Measurements from ENCODE around the gene USP15.

USP15 gene

DNA sequence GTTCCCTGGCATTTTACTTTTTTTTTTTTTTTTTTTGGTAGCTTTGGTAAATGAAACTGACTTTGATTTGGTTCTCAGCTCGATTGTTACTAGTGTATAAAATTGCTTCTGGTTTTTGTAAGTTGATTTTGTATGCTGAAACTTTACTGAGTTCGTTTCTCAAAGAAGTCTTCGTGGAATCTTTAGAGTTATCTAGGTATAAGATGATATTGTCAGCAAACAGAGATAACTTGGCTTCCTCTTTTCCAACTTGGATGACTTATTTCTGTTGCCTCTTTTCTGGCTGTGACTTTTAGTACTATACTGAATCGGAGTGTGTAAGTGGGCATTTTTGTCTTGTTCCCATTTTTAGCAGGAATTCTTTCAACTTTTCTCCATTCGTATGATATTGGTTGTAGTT, 28.1 kb downstream of the USP15 start:
- no peak for DNase-seq

DNA sequence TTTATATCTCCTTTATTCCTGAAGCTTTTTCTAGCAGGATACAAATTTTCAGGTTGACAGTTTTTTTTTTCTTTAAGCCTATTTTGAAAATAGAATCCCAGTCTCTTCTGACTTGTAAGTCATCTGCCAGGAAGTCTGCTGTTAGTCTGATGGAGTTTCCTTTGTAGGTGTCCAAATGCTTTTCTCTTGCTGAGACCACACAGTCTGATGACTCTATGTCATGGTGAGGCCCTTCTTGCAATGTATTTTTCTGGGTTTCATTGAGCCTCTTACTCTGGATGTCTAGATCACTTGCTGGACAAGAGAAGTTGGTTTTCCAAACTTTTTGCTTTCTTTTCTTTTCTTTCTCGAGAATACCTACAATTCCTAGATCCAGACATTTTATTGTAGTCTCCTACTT, 30.6 kb downstream of the USP15 start:
- no peak for DNase-seq

DNA sequence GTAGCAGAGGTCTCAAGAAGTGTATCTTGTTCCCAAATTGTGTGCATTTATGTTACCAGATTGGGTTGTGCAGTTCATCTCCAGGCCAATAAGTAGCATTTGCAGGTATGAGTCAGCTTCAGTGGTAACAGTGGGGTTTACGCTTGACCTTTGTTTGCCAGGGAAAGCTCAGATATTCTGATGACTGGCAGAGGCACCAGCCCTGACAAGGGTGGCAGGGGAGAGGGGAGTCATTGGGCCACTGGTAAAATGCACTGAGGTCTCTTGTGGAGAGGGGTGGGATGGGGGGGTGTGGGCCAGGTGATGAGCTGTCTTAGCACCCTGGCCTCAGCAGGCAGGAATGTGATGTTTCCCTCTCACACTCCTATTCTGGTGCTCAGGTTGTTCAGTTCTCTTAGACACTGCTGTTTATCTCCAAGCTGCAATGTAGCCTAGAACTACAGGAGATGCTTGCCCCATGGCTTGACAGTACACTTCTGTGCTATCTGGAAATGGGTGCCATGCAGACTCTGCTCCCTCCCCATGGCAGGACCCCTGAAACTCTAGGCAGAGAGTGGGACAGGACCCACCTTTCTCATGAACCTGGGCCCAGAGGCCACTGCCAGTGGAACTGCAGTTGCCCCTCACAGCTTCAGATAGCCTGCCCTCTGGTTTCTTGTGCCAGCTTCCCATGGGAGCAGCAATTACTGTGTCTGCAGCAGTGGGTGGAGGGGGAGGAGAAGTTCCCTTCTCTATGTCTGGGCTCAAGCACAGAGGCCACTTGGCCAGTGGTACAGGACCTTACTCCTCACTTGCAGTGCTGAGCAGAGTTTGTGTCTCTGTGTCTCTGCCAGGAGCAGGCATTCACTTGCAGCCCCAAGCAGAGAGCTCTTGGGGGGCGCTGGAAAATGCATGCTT, 31.9 kb downstream of the USP15 start:
- peak; percentile 29 for DNase-seq

DNA sequence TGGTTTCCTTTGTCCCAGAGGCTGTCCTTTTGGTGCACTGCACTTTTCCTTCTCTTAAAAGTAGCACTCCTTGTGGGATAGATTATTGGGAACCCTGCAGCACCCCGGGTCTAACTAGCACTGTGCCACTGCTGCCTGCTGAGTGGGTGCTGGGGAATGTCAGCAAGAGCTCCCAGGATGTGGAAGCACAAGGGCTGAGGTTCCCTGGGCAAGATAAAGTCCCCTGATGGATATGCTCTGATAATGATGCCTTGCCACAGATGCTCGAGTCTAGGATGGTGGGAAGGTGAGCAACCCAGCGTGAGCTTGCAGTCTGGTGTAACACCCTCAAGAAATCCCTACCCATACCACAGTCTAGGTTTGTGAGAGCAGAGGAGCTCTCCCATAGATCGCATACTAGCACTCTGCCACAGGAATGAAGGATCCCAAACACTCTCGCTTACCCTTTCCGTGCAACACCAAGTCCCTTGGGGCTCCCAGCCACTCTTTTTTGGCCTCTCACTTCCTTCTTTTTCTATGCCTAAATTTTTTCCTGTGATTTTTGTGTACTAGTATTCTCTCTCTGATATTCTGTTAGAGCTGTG, 32.6 kb downstream of the USP15 start:
- no peak for DNase-seq

DNA sequence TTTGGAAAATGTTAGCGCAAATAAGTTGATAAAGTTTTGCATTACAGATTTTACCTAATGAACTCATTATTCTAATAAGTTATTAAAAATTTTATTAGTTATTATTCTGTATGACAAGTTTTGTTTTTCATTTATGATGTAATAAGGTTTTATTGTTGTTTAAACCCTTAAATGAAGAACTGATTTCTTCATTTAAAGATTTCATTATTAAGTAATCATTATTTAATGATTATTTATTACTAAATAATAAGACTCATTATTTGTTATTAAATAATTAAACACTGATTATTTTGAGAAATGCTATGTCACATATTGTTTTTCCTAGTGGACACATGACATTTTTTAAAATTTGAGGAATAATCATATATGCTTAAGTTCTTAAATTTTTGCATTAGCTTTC, 34.2 kb downstream of the USP15 start:
- DNase-seq, result no peak

DNA sequence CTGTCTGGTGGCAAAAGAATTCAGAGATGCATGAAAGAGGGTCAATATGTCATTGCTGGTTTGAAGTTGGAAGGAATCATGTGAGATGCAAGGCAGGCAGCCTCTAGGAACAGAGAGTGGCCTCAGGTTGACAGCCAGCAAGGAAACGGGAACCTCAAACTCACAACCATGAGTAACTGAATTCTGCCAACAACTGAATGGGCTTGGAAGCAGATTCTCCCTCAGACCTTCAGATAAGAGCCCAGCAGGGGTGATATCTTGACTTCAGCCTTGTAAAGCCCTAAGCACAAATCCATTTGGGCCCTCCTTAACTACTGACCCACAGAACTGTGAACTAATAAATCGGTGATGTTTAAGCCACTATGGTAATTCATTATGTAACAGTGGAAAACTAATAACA, 35.8 kb downstream of the USP15 start:
- no peak for DNase-seq

DNA sequence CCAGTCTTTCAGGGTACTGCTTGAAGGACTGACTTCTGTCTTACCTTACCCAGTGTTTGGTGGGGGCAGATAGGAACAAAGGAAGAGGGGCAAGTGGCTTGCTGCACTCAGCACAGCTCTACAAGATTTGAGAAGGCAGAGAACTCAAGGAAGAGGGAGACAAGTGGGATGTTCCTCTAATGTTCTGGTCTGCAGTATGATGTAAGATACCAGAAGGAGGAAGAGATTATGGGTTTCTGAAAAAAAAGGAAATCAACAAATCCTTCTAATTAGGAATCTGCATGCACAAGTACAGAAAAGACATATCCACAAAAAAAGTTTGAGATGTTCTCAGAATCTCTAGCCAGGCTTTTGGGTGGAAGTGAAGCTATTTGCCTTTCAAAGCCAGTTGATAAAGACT, 37.1 kb downstream of the USP15 start:
- DNase-seq, result no peak

DNA sequence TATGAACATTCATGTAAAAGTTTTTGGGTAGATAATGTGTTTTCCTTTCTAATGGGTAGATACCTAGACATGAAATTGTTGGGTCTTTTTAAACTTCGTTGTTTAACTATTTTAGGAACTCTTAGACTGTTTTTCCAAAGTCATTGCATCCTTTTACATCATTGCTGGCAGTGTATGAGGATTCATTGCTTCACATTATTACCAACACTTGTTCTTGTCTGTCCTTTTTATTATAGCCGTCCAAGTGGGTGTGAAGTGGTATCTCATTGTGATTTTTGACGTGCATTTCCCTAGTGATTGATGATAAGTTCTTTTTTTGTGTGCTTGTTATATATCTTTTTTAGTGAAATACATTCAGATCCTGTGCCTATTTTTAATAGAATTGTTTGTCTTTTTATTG, 39.4 kb downstream of the USP15 start:
- DNase-seq, result no peak

DNA sequence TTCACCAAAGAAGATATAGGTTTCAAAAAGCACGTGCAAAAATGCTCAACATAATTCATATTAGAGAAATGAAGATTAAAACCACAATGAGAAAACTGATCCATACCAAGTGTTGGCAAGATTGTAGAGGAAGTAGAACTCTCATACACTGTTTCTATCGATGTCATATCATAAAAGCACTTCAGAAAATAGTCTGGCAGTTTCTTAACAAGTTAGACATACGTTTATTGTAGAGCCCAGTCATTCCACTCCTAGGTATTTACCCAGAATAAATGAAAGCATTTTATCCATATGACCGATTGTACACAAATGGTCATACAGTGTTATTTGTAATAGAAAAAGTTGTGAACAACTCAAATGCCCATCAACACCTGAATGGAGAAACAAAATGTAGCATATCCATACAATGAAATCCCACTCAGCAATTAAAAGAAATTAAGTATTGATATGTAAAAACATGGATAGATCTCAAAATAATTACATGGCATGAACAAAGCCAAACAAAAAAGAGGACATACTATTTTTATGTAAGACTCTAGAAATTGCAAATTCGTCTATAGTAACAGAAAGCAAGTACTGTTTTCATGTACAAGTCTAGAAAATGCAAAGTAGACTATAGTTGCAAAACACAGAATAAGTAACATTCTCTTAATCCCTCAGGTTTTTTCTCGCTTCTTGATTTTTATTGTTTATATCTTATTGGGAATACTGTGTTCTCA, 41.0 kb downstream of the USP15 start:
- DNase-seq, result no peak

DNA sequence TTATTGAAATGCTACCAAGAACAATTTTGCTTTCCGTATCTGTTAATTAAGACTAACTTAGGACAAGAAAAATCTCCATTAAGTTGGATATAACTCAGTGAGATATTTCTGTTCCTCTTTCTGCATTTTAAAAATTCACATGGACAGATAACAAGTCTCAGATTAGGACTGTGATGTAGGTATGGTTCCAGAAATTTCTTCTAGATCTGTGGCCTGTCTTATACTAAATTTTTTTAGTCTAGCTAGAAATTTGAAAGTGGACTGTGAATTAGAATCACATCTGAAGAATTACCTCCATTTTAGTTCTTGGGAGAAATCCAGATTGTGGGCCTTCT, 41.6 kb downstream of the USP15 start:
- no peak for DNase-seq

DNA sequence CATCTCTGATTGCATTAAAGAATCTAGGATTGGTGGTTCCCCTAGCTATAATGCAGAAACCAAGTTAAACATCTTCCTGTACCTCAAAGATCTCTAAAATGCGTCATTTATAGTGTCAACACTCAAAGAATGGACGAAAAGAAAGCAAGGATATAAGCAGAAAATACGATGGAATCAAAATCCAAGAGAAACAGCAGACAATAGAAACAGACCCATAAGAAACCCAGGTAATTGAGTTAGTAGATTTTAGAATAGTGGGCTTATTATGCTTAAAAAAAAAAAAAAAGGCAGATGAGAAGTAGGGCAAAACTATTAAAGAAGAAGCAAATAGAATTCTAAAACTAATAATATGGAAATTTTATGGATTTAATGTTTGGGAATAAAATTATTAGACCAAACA, 44.4 kb downstream of the USP15 start:
- DNase-seq, result no peak

DNA sequence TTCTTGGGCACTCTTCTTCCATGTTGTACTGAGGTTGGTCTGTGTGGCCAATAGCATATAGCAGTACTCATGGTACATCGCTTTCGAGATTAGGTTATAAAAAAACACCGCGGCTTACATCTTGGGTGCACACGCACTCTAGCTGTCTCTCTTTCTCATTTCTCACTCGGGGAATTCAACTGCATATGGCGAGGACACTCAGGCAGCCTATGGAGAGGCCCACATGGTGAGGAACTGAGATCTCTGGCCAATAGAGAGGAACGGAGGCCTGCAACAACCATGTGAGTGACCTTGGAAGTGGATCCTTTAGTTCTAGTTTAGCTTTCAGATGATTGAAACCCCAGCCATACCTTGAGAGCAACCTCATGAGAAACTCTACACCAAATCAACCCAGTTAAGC, 45.6 kb downstream of the USP15 start:
- no peak for DNase-seq

DNA sequence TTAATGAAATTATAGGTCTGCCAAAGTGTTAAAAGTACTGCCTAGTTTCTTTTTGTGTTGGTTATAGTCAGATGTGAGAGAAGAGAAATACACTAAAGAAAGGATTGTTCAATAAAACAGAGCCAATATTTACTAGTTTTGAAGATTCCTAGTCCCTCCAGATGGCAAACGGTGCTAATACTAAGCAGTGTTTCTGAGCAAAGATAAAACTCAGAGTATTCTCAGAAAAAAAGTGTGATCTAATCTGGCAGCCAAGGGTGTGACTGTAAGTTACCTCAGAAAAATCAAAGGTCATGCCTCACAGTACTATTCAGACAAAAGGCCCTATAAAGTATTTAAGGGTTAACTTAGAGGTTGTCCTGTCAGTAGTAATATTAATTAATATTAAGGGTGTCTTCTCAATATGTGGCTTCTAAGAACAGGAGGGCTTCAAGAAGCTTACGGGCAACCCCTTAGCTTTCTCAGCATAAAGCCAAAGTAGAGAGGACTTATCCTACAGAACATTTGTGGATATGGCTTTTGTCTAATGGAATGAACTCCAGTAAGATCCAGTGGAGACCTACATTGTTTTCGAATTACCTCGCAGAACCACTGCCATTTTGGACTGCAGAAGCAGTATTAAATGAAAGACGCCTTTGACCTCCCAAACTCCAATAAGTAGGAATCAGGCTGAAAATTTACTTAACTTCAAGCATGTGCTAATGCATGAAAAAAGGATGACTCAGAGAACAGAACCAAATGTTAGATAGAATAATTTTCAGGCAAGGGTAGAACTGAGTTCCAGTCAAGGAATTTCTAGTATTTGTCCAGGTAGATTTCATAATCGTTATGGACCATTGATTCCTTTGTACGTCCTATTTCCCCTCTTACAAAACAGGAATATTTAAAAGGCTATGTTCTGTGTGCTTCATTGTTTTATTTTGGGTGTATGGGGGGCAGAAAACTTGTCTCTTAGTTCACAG, 46.6 kb downstream of the USP15 start:
- no peak for DNase-seq

DNA sequence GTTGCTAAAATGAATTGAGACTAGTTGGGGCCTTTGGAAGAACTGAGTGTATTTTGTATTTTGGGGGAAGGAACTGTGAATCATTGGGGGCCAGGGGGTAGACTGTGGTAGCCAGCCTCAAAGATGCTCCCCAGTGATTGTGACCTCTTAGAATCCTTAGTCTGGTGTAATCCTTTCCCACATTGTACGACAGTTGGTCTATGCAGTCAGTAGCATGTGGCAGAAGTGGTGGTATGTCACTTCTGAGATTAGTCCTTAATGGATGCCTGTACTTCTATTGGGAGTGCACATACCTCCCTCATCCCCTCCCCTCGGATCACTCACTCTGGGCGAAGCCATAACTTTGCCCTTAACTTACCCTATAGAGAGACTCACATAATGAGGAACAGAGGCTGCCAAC, 48.0 kb downstream of the USP15 start:
- DNase-seq, result no peak

DNA sequence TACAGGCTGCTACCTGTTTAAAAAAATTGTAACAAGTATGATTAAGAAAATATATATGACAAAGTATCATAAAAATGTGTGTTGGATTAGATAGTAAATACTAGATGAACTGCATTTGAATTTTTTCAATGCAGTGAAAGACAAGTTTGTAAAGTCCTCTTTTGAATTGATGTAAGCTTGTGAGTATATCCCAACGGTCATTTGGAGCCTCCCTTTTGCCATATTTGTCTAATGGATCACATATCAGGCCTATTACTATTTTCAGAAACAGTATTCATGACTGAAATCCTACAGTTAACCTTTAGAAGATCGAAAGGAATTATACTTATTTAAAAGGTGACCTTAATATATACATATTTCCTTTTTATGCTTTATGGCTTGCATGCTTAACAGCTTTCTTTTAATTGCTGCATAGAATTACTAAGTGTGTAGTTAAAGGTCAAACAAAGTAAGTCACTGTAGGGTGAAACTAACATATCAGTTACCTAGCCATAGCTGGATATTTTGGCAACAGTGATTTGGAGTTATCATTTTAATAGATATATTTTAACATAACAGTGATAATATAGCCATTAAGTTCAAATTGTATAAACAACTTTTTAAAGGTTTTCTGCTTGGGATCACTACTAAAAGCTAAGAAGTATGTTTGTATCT, 53.6 kb downstream of the USP15 start:
- no peak for DNase-seq

DNA sequence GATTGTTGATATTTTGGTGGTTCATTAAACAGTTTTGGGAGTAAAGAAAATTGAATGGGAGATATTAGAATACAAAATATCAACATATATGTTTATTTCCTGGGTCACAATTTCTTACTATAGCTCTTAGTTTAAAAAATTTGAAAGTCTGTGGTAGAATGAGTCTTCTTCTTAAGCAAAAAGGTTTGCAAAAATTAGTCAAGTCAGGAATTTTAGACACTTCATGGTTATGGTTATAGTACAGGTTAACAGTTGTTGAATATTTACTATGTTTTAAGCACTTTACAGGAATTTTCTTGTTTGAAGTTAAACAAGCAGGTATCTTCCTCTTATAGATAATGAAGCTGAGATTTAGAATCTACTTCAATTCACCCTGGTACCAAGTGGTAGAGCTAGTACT, 56.8 kb downstream of the USP15 start:
- DNase-seq, result no peak

DNA sequence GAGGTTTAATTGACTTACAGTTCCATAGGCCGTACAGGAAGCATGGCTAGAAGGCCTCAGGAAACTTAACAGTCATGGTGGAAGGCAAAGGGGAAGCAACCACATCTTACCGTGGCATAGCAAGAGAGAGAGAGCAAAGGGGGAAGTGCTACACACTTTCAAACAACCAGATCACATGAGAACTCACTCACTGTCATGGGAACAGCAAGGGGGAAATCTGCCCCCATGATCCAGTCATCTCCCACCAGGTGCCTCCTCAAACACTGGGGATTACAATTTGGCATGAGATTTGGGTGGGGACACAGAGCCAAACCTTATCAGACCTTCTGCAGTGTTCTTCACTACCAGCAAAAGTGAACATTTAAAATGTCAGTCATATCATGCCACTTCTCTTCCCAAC, 58.9 kb downstream of the USP15 start:
- DNase-seq, result no peak

DNA sequence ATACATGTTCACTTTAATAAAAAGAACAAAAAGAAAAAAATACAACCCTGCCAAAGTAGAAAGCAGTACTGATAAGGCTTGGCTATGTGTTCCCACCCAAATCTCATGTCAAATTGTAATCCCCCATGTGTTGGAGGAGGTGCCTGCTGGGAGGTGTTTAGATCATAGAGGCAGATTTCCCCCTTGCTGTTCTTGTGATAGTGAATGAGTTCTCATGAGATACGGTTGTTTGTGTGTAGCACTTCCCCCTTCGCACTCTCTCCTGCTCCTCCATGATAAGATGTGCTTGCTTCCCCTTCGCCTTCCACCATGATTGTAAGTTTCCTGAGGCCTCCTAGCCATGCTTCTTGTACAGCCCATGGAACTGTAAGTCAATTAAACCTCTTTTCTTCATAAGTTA, 59.9 kb downstream of the USP15 start:
- DNase-seq, result no peak

DNA sequence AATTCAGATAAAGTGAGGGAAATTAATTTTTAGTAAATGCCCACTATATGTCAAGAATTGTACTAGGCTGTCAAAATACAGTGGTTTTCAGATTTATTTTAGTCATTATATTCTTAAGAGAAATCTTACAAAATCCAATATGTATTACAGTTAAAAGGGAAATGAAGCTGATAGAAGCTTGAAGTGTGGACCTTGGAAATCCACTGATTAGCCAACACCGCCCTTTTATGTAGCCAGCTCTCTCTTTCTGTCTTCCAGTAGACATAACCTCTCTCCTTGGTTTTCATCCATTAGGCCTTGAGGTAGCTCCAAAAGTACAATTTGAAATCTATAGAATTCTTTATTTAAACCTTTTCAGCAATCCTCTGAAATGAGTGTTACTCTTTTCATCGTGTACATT, 63.2 kb downstream of the USP15 start:
- DNase-seq, result no peak

DNA sequence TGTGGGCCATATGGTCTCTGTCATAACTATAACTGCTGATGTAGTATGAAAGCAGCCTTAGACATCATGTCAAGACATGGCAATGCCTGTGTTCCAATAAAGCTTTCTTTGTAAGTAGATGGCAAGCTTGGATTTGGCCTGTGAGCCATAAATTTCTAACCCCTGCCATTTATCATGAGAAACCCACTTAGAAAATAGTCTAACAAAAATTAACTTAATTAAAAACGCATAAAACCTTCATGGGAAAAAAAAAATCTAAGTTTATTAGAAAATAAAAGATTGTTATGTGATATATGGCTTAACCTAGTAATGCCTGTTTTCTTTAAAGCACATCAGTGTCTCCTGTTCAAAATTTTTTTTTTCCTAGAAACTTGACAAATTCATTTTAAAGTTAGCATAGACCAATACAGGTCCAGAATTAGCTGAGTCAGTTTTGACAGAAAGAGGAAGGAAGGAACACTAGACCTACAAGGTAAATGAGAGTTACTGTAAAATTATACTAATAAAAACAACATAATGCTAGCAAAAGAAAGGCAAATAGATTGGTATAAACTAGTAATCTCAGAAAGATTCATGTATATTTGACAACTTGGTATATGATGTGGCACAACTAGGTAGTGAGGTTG, 68.2 kb downstream of the USP15 start:
- DNase-seq, result no peak

DNA sequence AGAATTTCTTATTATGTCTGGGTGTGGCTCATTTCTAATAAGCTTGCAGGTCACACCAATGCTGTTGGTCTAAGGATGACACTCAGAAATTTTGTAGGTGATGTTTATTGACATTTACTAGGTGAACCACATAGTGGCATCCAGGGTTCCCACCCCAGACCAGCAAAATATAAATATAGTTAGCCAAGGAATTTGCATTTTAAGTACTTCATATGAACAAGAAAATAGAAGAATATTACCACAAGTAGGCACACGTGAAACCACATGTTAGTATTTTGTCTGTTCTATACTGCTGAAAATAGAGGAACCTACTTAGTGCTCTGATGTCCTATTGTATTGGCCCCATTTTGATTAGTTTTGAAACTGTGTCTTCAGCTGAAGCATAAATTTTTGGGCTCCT, 71.1 kb downstream of the USP15 start:
- DNase-seq, result no peak

DNA sequence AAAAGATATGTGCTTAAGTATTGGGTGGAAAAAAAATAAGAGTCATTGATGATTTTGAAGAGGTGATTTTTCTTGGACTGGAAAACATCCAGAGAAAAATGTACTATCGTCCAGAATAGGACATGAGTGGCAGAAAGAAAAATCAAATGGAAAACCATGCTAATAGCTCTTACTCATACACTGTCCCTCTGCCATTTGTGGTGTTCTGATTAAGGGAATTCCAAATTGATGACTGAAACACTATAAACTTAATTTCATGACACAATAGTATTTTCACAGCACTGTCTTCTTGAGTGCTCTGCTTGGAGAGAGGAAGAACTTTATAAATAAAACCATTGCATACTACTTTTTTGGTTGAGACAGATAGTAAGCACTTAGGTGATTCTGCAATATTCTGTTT, 72.4 kb downstream of the USP15 start:
- DNase-seq, result no peak

Measured in CD4-positive, alpha-beta T cell treated with Interleukin-17A for 4 hours (primary cell).